Measurements from ENCODE around the gene PALM2AKAP2.

PALM2AKAP2 gene

GRCh38 chr9:109812331-109812730 lies 32.3 kb downstream of the PALM2AKAP2 start:
- no peak overlapping the region for H3K4me3 ChIP-seq (ENCODE audit: low read length)
- no peak for DNase-seq (ENCODE audit: low read depth)
- TF ChIP-seq CTCF (IDR thresholded peaks at IDR 0.05; ENCODE audit: insufficient read depth, low read depth, low read length, missing control alignments): no peak

DNA sequence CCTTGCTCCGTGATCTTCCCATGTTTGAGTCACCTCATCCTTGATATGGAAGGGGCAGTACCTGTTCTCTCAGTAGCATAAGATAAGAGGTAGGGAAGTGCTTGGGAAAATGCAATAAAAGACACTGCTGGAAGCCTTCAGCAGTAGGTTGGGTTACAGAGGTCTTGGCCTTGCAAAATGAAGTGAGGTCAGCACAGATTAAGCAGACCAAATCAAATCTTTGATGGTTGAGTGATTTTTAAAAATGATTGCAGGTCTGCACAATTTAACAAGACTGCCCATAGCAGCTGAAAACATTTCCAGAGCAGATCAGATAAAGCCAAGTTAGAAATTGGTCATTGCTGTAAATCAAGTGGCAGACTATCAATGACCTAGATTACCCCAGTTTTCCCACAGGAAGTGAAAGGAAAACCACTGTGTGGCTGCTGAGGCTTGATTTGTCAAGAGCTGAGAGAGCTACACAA lies 32.9 kb downstream of the PALM2AKAP2 start:
- no peak overlapping the region for H3K4me3 ChIP-seq (ENCODE audit: low read length)
- TF ChIP-seq CTCF (IDR thresholded peaks at IDR 0.05; ENCODE audit: insufficient read depth, low read depth, low read length, missing control alignments): no peak
- no peak for DNase-seq (ENCODE audit: low read depth)

DNA sequence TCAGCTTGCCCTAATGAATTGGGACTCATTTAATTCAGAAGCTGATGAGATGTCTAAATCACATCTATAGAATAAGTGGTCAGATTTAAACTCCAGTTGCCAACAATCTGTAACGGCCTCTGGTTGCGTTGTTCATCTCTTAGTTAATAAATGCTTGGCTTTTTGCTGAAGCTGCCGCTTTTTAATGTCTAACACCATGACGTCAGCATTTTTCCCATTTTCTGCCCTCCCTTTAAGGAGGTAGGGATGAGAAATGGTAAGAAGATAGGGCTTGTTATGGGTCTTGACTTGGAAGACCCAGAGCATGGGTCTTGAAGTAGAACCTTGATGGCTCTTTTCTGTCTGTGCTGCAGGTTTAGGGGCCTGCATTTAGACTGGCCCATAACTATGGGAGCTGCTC lies 33.3 kb downstream of the PALM2AKAP2 start:
- no peak for DNase-seq (ENCODE audit: low read depth)
- H3K4me3 ChIP-seq (ENCODE audit: low read length): no peak overlapping the region
- TF ChIP-seq CTCF (IDR thresholded peaks at IDR 0.05; ENCODE audit: insufficient read depth, low read depth, low read length, missing control alignments): no peak

- no peak for TF ChIP-seq CTCF (IDR thresholded peaks at IDR 0.05; ENCODE audit: insufficient read depth, low read depth, low read length, missing control alignments)
- no peak overlapping the region for H3K4me3 ChIP-seq (ENCODE audit: low read length)
- DNase-seq (ENCODE audit: low read depth): no peak
These were observed 33.8 kb downstream of the PALM2AKAP2 start for GRCh38 chr9:109813829-109814228.

DNA sequence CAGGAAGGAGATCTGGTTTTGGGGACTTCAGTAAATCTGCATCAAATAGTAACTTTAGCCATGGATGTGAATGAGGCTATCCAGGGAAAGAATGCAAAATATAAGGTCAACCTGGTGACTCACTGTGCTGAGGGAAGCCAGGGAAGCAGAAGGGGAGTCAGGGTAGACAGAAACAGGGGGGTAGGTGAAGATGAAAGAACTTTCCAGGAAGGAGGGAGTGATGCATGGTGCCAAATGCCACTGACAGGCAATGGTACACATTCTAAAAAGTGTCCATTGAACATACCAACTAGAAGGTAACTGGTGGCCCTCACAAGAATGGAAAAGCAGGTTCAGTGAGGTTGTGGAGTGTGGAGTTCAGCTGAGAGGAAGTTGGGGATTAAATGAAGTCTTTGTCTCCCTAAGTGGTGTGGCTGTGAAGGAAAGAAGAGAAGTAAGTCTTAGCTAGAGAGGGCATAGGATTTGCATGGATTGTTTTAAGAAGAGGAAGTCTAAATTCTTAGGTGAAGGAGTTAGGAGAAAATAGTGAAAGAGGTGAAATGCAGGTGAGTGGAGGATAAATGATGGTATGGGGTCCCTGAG lies 35.5 kb downstream of the PALM2AKAP2 start:
- DNase-seq (ENCODE audit: low read depth): peak; percentile 34
- H3K4me3 ChIP-seq (ENCODE audit: low read length): no peak overlapping the region
- no peak for TF ChIP-seq CTCF (IDR thresholded peaks at IDR 0.05; ENCODE audit: insufficient read depth, low read depth, low read length, missing control alignments)

DNA sequence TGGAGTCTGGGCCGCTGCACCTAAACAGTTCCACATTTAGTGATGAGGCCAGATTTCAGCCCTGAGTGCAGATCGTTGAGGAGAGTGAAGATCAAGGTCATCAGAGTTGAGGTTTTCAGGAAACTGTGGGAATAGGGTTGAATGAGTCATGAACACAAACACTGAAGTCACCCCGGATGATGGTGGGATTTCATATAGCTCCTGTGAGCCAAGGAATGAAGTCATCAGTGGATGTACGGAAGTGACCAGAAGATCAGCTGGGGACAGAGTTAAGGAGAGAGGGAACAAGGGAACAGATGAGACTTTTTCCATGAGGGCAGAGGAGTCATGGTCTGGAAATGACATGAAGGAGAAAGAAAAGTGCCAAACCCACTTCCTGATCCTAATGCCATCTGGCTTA lies 36.5 kb downstream of the PALM2AKAP2 start:
- no peak overlapping the region for H3K4me3 ChIP-seq (ENCODE audit: low read length)
- no peak for TF ChIP-seq CTCF (IDR thresholded peaks at IDR 0.05; ENCODE audit: insufficient read depth, low read depth, low read length, missing control alignments)
- DNase-seq (ENCODE audit: low read depth): peak; percentile 90

- no peak for TF ChIP-seq CTCF (IDR thresholded peaks at IDR 0.05; ENCODE audit: insufficient read depth, low read depth, low read length, missing control alignments)
- H3K4me3 ChIP-seq (ENCODE audit: low read length): no peak overlapping the region
- DNase-seq (ENCODE audit: low read depth): peak; percentile 65
These were observed 37.3 kb downstream of the PALM2AKAP2 start for GRCh38 chr9:109817146-109817845.

Measured in epithelial cell of esophagus (primary cell).